Lower leg skin (tissue), 4 donors: ENCODE results near the gene CYSTM1. TPM values are rescaled to one million over a fixed set of nuclear protein-coding genes. Genes with fewer than 3 reads are reported as not detected.
A peak's percentile ranks its signal among the peaks of the same experiment; 100 is the strongest.
"Not testable (repeated sequence)": the region's sequence is repeated elsewhere in the genome, so short reads cannot be mapped to it uniquely, and the experiment has no call there.

Source experiments
- DNase-seq, 2 donors: peaks; one replicate each; pipeline ENCODE4 v3.0.0-alpha.2; 2019; ENCODE audit warnings: low spot score in 2 of 2
- H3K4me3 ChIP-seq: fragments of 200-600 bp; sonication (generic); 2 replicates; pipeline ENCODE4 v1.5.1; 2017; ENCODE audit warnings: mild to moderate bottlenecking, low read depth; ENCODE audit not compliant: poor library complexity, severe bottlenecking
- CTCF ChIP-seq, 3 donors: fragments of 450-650 bp; IDR thresholded peaks; one replicate each; pipeline ENCODE4 v1.5.1; 2016; ENCODE audit warnings: antibody characterized with exemption in 3 of 3, mild to moderate bottlenecking in 3 of 3, moderate library complexity in 2 of 3
- POLR2A ChIP-seq, 2 donors: fragments of 450-650 bp; IDR thresholded peaks; one replicate each; pipeline ENCODE4 v1.6.1; 2016 to 2017; ENCODE audit warnings: antibody characterized with exemption in 2 of 2, mild to moderate bottlenecking in 1 of 2, moderate library complexity in 1 of 2
- WGBS, 2 donors: methylation state at CpG; one replicate each; pipeline ENCODE4 v1.1.5; 2018; 5-methylcytosine and 5-hydroxymethylcytosine counted together
- intact Hi-C: fragments of 100-400 bp; cut with DNase I; formaldehyde crosslinking; loops from one replicate; pipeline ENCODE4 v1.15.0; 2023; ENCODE audit warnings: low total_unique reads
- total RNA-seq, 4 donors: library from RNA; depleted of rRNA; stranded (reverse); fragments of >200 nt; gene quantifications; one replicate each; pipeline ENCODE4 v1.1.0, GENCODE V29; 2016

The CYSTM1 gene
- total RNA-seq, 4 donors from 2014 or later, result 12.9 to 53.6 (median 33.0) TPM

GRCh38 chr5:140151144-140152021, 23.6 kb upstream of the CYSTM1 start:
- H3K4me3 ChIP-seq, result no peak overlapping the region
- intact Hi-C loops, result loop anchor here (10.0 kb wide), 1 partner anchor 357 kb away; the partner anchor contains the start of gene PSD2
- peak in 1 of 2 donors; percentile 77 for DNase-seq
- TF ChIP-seq CTCF (IDR thresholded peaks at IDR 0.05) (no peak), POLR2A (IDR thresholded peaks at IDR 0.05) (no peak)
- WGBS, 2 donors, result 64 to 69% methylated on average over 7 of the region's 7 CpGs

GRCh38 chr5:140152022-140152999, 22.7 kb upstream of the CYSTM1 start:
- 64 to 65% methylated on average over 23 of the region's 23 CpGs for WGBS, 2 donors
- TF ChIP-seq CTCF (IDR thresholded peaks at IDR 0.05) (no peak), POLR2A (IDR thresholded peaks at IDR 0.05) (no peak)
- H3K4me3 ChIP-seq, result no peak overlapping the region
- DNase-seq, result peak in 1 of 2 donors; percentile 81
- intact Hi-C loops, result loop anchor here (10.0 kb wide), 1 partner anchor 358 kb away; the partner anchor contains the start of gene PSD2

GRCh38 chr5:140153255-140153654, 21.7 kb upstream of the CYSTM1 start:
- 50 to 66% methylated on average over 7 of the region's 7 CpGs for WGBS, 2 donors
- DNase-seq, result no peak
- TF ChIP-seq POLR2A (IDR thresholded peaks at IDR 0.05) (no peak), CTCF (IDR thresholded peaks at IDR 0.05) (no peak)
- H3K4me3 ChIP-seq, result no peak overlapping the region
- intact Hi-C loops, result loop anchor here (10.0 kb wide), 1 partner anchor 358 kb away; the partner anchor contains the start of gene PSD2

- H3K4me3 ChIP-seq, result no peak overlapping the region
- intact Hi-C loops, result loop anchor here (10.0 kb wide), 1 partner anchor 359 kb away; the partner anchor contains the start of gene PSD2
- TF ChIP-seq CTCF (IDR thresholded peaks at IDR 0.05), result no peak
- 72 to 75% methylated on average over 8 of the region's 8 CpGs for WGBS, 2 donors
- no peak for DNase-seq
Observed at GRCh38 chr5:140153905-140154304, 21.1 kb upstream of the CYSTM1 start.

- intact Hi-C loops, result loop anchor here (10.0 kb wide), 1 partner anchor 360 kb away; the partner anchor contains the start of gene PSD2
- 69 to 71% methylated on average over 21 of the region's 21 CpGs for WGBS, 2 donors
- DNase-seq, H3K4me3 ChIP-seq: not testable (repeated sequence)
Observed at GRCh38 chr5:140154710-140155381, 20.1 kb upstream of the CYSTM1 start.
